Vagina (tissue), 2 donors: Measurements from ENCODE around the gene TLE5. TPM values are rescaled to one million over a fixed set of nuclear protein-coding genes. Genes with fewer than 3 reads are reported as not detected.

Experiments used
- DNase-seq, 2 donors: peaks; one replicate each; pipeline ENCODE4 v3.0.0-alpha.2; 2017; ENCODE audit errors: extremely low spot score in 2 of 2
- H3K27ac ChIP-seq: fragments of 200-600 bp; sonication (generic); one replicate; pipeline ENCODE4 v1.5.1; 2019
- H3K27me3 ChIP-seq: fragments of 200-600 bp; sonication (generic); one replicate; pipeline ENCODE4 v1.5.1; 2019
- H3K36me3 ChIP-seq, 2 donors: fragments of 200-600 bp; sonication (generic); one replicate each; pipeline ENCODE4 v1.5.1; 2017 to 2019
- H3K4me1 ChIP-seq: fragments of 200-600 bp; sonication (generic); one replicate; pipeline ENCODE4 v1.5.1; 2019
- H3K4me3 ChIP-seq, 2 donors: fragments of 200-600 bp; sonication (generic); 1 replicate in 1 of 2; 2 replicates in 1 of 2; pipeline ENCODE4 v1.5.1; 2016 to 2019
- H3K9me3 ChIP-seq: fragments of 200-600 bp; sonication (generic); one replicate; pipeline ENCODE4 v1.5.1; 2019
- CTCF ChIP-seq, 3 experiments: fragments of 450-650 bp in 2 of 3; fragments of 200-600 bp in 1 of 3; sonication (generic) in 1 of 3; IDR thresholded peaks; one replicate each; pipeline ENCODE4 v1.5.1; 2017 to 2019; ENCODE audit warnings: antibody characterized with exemption in 3 of 3, mild to moderate bottlenecking in 2 of 3, moderate library complexity in 2 of 3
- POLR2A ChIP-seq, 2 donors: fragments of 450-650 bp; IDR thresholded peaks; one replicate each; pipeline ENCODE4 v1.6.1; 2017; ENCODE audit warnings: antibody characterized with exemption in 2 of 2, mild to moderate bottlenecking in 2 of 2, moderate library complexity in 2 of 2
- POLR2AphosphoS5 ChIP-seq, 2 donors: sonication (generic); formaldehyde crosslinking; IDR thresholded peaks; one replicate each; pipeline ENCODE4 v1.9.0; 2017; ENCODE audit warnings: antibody characterized with exemption in 2 of 2, mild to moderate bottlenecking in 2 of 2, low read depth in 1 of 2; ENCODE audit not compliant: insufficient read depth in 1 of 2
- intact Hi-C: fragments of 100-400 bp; cut with DNase I; formaldehyde crosslinking; loops from one replicate; pipeline ENCODE4 v1.15.1; 2023
- total RNA-seq: library from RNA; depleted of rRNA; stranded (reverse); fragments of >200 nt; gene quantifications from one replicate; pipeline ENCODE4 v1.2.3, GENCODE V29; 2016

TLE5 gene
- total RNA-seq, 1 donor from 2014 or later = 451 TPM

- Histone ChIP-seq H3K4me3 (no peak overlapping the region), H3K27me3 (no peaks in the 10 kb centered on the region), H3K9me3 (no peaks in the 10 kb centered on the region), H3K27ac (no peak overlapping the region), H3K4me1 (peaks cover 46% of the 10 kb centered on the region), H3K36me3 (no peaks in the 10 kb centered on the region)
- intact Hi-C loops = loop anchor here (5.0 to 10.0 kb wide), 2 partner anchors 41 to 154 kb away; no protein-coding TSS in a partner anchor
- TF ChIP-seq POLR2AphosphoS5 (IDR thresholded peaks at IDR 0.05; ENCODE audit: insufficient read depth in 1 of 2, low read depth in 1 of 2) = no peak
- peak in 2 of 3 experiments; percentile 59 to 67 for TF ChIP-seq CTCF (IDR thresholded peaks at IDR 0.05)
- TF ChIP-seq POLR2A (IDR thresholded peaks at IDR 0.05) = no peak
- DNase-seq = no peak
Observed at GRCh38 chr19:3108775-3109174, 46.5 kb upstream of the TLE5 start.

- Histone ChIP-seq H3K36me3 (no peaks in the 10 kb centered on the region), H3K27me3 (no peaks in the 10 kb centered on the region), H3K27ac (no peak overlapping the region), H3K9me3 (no peaks in the 10 kb centered on the region), H3K4me3 (no peak overlapping the region), H3K4me1 (peaks cover 56% of the 10 kb centered on the region)
- TF ChIP-seq POLR2AphosphoS5 (IDR thresholded peaks at IDR 0.05; ENCODE audit: insufficient read depth in 1 of 2, low read depth in 1 of 2) (no peak), POLR2A (IDR thresholded peaks at IDR 0.05) (no peak), CTCF (IDR thresholded peaks at IDR 0.05) (no peak)
- no peak for DNase-seq
- intact Hi-C loops = loop anchor here (5.0 to 10.0 kb wide), 2 partner anchors 40 to 153 kb away; no protein-coding TSS in a partner anchor
Observed at GRCh38 chr19:3107658-3108057, 45.4 kb upstream of the TLE5 start.

- no peaks in the 10 kb centered on the region for H3K27me3 ChIP-seq
- no peak overlapping the region for H3K27ac ChIP-seq
- no peaks in the 10 kb centered on the region for H3K36me3 ChIP-seq
- TF ChIP-seq POLR2A (IDR thresholded peaks at IDR 0.05) (no peak), CTCF (IDR thresholded peaks at IDR 0.05) (no peak), POLR2AphosphoS5 (IDR thresholded peaks at IDR 0.05; ENCODE audit: insufficient read depth in 1 of 2, low read depth in 1 of 2) (no peak)
- DNase-seq = no peak
- intact Hi-C loops = loop anchor here (5.0 to 10.0 kb wide), 2 partner anchors 39 to 152 kb away; no protein-coding TSS in a partner anchor
- peaks cover 65% of the 10 kb centered on the region for H3K4me1 ChIP-seq
- H3K4me3 ChIP-seq = no peak overlapping the region
- H3K9me3 ChIP-seq = no peaks in the 10 kb centered on the region
Observed at GRCh38 chr19:3106509-3107141, 44.3 kb upstream of the TLE5 start.

- DNase-seq = no peak
- Histone ChIP-seq H3K27me3 (no peaks in the 10 kb centered on the region), H3K4me3 (no peak overlapping the region), H3K27ac (no peak overlapping the region), H3K4me1 (peaks cover 73% of the 10 kb centered on the region), H3K36me3 (no peaks in the 10 kb centered on the region), H3K9me3 (no peaks in the 10 kb centered on the region)
- TF ChIP-seq POLR2A (IDR thresholded peaks at IDR 0.05) = no peak
- TF ChIP-seq POLR2AphosphoS5 (IDR thresholded peaks at IDR 0.05; ENCODE audit: insufficient read depth in 1 of 2, low read depth in 1 of 2) = no peak
- intact Hi-C loops = loop anchor here (5.0 to 10.0 kb wide), 2 partner anchors 39 to 151 kb away; no protein-coding TSS in a partner anchor
Observed at GRCh38 chr19:3105641-3106508, 43.6 kb upstream of the TLE5 start.

GRCh38 chr19:3104708-3104983 lies 42.4 kb upstream of the TLE5 start:
- intact Hi-C loops = loop anchor here (10.0 kb wide), 1 partner anchor 150 kb away; no protein-coding TSS in a partner anchor
- H3K27ac ChIP-seq = no peak overlapping the region
- TF ChIP-seq POLR2AphosphoS5 (IDR thresholded peaks at IDR 0.05; ENCODE audit: insufficient read depth in 1 of 2, low read depth in 1 of 2) (no peak), POLR2A (IDR thresholded peaks at IDR 0.05) (no peak), CTCF (IDR thresholded peaks at IDR 0.05) (no peak)
- no peak for DNase-seq
- no peaks in the 10 kb centered on the region for H3K27me3 ChIP-seq
- H3K4me3 ChIP-seq = no peak overlapping the region
- no peaks in the 10 kb centered on the region for H3K9me3 ChIP-seq
- no peaks in the 10 kb centered on the region for H3K36me3 ChIP-seq
- peaks cover 85% of the 10 kb centered on the region for H3K4me1 ChIP-seq
